K562 (cell line): ENCODE data around the gene NFATC2. TPM values are rescaled to one million over a fixed set of nuclear protein-coding genes. Genes with fewer than 3 reads are reported as not detected.

Experiments
- CBX5 ChIP-seq: IDR thresholded peaks from 2 replicates; pipeline ENCODE4 v1.6.1; 2014; ENCODE audit warnings: low read depth, borderline replicate concordance
- CTBP1 ChIP-seq: fragments of 450-650 bp; IDR thresholded peaks from 2 replicates; pipeline ENCODE4 v1.6.1; 2016; ENCODE audit warnings: borderline replicate concordance
- DIDO1 ChIP-seq: fragments of 450-650 bp; IDR thresholded peaks from 2 replicates; pipeline ENCODE4 v1.6.1; 2016; ENCODE audit warnings: low read depth, missing biosample characterization, missing genetic modification characterization
- DMBX1 ChIP-seq: fragments of 250-450 bp; sonication (Bioruptor Pico); IDR thresholded peaks from 2 replicates; pipeline ENCODE4 v1.8.0; 2022; ENCODE audit warnings: inconsistent platforms, mild to moderate bottlenecking, moderate library complexity, borderline replicate concordance
- EGR1 ChIP-seq: fragments of 450-650 bp; conservative IDR thresholded peaks from 2 replicates; pipeline ENCODE4 v1.6.1; 2017; ENCODE audit warnings: mild to moderate bottlenecking
- ETS2 ChIP-seq: IDR thresholded peaks from 2 replicates; pipeline ENCODE4 v1.6.1; 2016; ENCODE audit warnings: borderline replicate concordance, missing genetic modification characterization, mild to moderate bottlenecking, moderate library complexity, missing compliant biosample characterization; ENCODE audit not compliant: poor library complexity, severe bottlenecking
- HMGN3 ChIP-seq: IDR thresholded peaks from 2 replicates; pipeline ENCODE4 v1.6.1; 2011; ENCODE audit warnings: borderline replicate concordance, low read depth, mild to moderate bottlenecking, mixed read lengths, low read length; ENCODE audit not compliant: insufficient read length; ENCODE audit errors: extremely low read depth
- HSF4 ChIP-seq: fragments of 250-450 bp; sonication (Bioruptor Pico); IDR thresholded peaks from 2 replicates; pipeline ENCODE4 v2.1.2; 2022; ENCODE audit warnings: mild to moderate bottlenecking, moderate library complexity, borderline replicate concordance
- ILF3 ChIP-seq: fragments of 450-650 bp; IDR thresholded peaks from 2 replicates; pipeline ENCODE4 v1.6.1; 2018; ENCODE audit warnings: antibody characterized with exemption, mild to moderate bottlenecking, moderate library complexity, borderline replicate concordance
- MCM7 ChIP-seq, 2 experiments: fragments of 450-650 bp; IDR thresholded peaks; 2 replicates each; pipeline ENCODE4 v1.6.1; 2016 to 2018
- MECOM ChIP-seq: fragments of 250-450 bp; sonication (Bioruptor Pico); IDR thresholded peaks from 2 replicates; pipeline ENCODE4 v1.8.0; 2022; ENCODE audit warnings: inconsistent platforms
- MIER1 ChIP-seq: fragments of 450-650 bp; IDR thresholded peaks from 2 replicates; pipeline ENCODE4 v1.6.1; 2016; ENCODE audit warnings: antibody characterized with exemption, mild to moderate bottlenecking, low read depth
- POLR2AphosphoS2 ChIP-seq: IDR thresholded peaks from 2 replicates; pipeline ENCODE4 v1.6.1; 2012; ENCODE audit warnings: low read length, improper control_type of control experiment
- PTBP1 ChIP-seq: fragments of 200-400 bp; formaldehyde crosslinking; IDR thresholded peaks from 2 replicates; pipeline ENCODE4 v1.6.1; 2017; ENCODE audit warnings: low read depth, low read length
- SRSF1 ChIP-seq: fragments of 200-400 bp; formaldehyde crosslinking; IDR thresholded peaks from 2 replicates; pipeline ENCODE4 v1.6.1; 2017; ENCODE audit warnings: mild to moderate bottlenecking, low read depth, low read length, moderate library complexity
- TAF7 ChIP-seq: fragments of 450-650 bp; IDR thresholded peaks from 2 replicates; pipeline ENCODE4 v1.6.1; 2016; ENCODE audit warnings: missing genetic modification characterization, missing compliant biosample characterization
- XRCC4 ChIP-seq: IDR thresholded peaks from one replicate; pipeline ENCODE4 v1.6.1; 2011; ENCODE audit not compliant: insufficient read depth, insufficient read length; ENCODE audit errors: extremely low read depth
- ZBED1 ChIP-seq: IDR thresholded peaks from 2 replicates; pipeline ENCODE4 v1.6.1; 2014
- ZNF23 ChIP-seq: fragments of 250-450 bp; sonication (Bioruptor Pico); IDR thresholded peaks from 2 replicates; pipeline ENCODE4 v1.4.0; 2020; ENCODE audit warnings: mild to moderate bottlenecking
- ZNF24 ChIP-seq: fragments of 450-650 bp; IDR thresholded peaks from 2 replicates; pipeline ENCODE4 v1.6.1; 2016
- ZNF347 ChIP-seq: fragments of 450-650 bp; formaldehyde crosslinking; IDR thresholded peaks from 2 replicates; pipeline ENCODE4 v1.4.0; 2020; ENCODE audit warnings: low read depth, mild to moderate bottlenecking, moderate library complexity
- ZNF551 ChIP-seq: fragments of 250-450 bp; sonication (Bioruptor Pico); IDR thresholded peaks from 2 replicates; pipeline ENCODE4 v1.5.0; 2021; ENCODE audit warnings: mild to moderate bottlenecking, moderate library complexity
- polyA plus RNA-seq, 8 experiments: library from polyadenylated mRNA; depleted of rRNA in 4 of 8; stranded (reverse) in 5 of 8; unstranded in 3 of 8; fragments of >200 nt; fragmentation: Nextera tagmentation in 2 of 8; fragmentation: Illumina TruSeq in 1 of 8; extraction: Ambion mirVana in 2 of 8; extraction: Trizol in 1 of 8; gene quantifications; 2 replicates each; pipeline versions ENCODE4 v1.2.1 to v1.2.3, GENCODE V29; 2011 to 2014; ENCODE audit warnings: inconsistent platforms in 1 of 8, missing spikeins in 1 of 8
- total RNA-seq, 7 experiments: library from RNA; depleted of rRNA in 6 of 7; stranded (reverse); fragments of >200 nt in 6 of 7; fragmentation: Illumina TruSeq in 2 of 7; extraction: Trizol in 2 of 7; gene quantifications; 2 replicates each; pipeline versions ENCODE4 v1.2.1 to v1.2.3, GENCODE V29; 2011 to 2021; ENCODE audit warnings: low replicate concordance in 1 of 7
- TF ChIP-seq, protein P1 (sequence below): fragments of 450-650 bp; IDR thresholded peaks from 2 replicates; pipeline ENCODE4 v1.7.1; 2018; ENCODE audit warnings: mild to moderate bottlenecking, low read depth; ENCODE audit not compliant: partially characterized antibody
- TF ChIP-seq, protein P2 (sequence below): fragments of 450-650 bp; IDR thresholded peaks from 2 replicates; pipeline ENCODE4 v1.6.1; 2018; ENCODE audit not compliant: partially characterized antibody

Gene NFATC2
- total and polyA plus RNA-seq, 9 of the 15 experiments (the other 6 are each of a cell fraction or from before 2014, with no cell fraction given) = 1.9 to 11.2 (median 3.0) TPM

GRCh38 chr20:51492167-51493092, 50.1 kb downstream of the NFATC2 start (continued):
- TF ChIP-seq PTBP1 (no peak), ZNF24 (no peak), ZNF551 (CRISPR knock-in tag) (no peak), DMBX1 (CRISPR knock-in tag) (peak; percentile 68; the same call in 1 of the 2 replicates), MECOM (CRISPR knock-in tag) (no peak; the same call in 1 of the 2 replicates), EGR1 (no peak), XRCC4 (no peak), CTBP1 (no peak; the same call in 1 of the 2 replicates), TAF7 (tag) (0 out of 2 replicates have a peak, but pooled peaks have one; percentile 21), HSF4 (CRISPR knock-in tag) (no peak), ILF3 (no peak), CBX5 (no peak), ETS2 (tag) (no peak), HMGN3 (peak; percentile 93), DIDO1 (tag) (no peak), SRSF1 (no peak), ZNF347 (CRISPR knock-in tag) (no peak), MIER1 (no peak), MCM7 (IDR thresholded peaks at IDR 0.05) (no peak), ZBED1 (no peak), ZNF23 (CRISPR knock-in tag) (no peak), POLR2AphosphoS2 (no peak)
- TF ChIP-seq, protein P1, sequence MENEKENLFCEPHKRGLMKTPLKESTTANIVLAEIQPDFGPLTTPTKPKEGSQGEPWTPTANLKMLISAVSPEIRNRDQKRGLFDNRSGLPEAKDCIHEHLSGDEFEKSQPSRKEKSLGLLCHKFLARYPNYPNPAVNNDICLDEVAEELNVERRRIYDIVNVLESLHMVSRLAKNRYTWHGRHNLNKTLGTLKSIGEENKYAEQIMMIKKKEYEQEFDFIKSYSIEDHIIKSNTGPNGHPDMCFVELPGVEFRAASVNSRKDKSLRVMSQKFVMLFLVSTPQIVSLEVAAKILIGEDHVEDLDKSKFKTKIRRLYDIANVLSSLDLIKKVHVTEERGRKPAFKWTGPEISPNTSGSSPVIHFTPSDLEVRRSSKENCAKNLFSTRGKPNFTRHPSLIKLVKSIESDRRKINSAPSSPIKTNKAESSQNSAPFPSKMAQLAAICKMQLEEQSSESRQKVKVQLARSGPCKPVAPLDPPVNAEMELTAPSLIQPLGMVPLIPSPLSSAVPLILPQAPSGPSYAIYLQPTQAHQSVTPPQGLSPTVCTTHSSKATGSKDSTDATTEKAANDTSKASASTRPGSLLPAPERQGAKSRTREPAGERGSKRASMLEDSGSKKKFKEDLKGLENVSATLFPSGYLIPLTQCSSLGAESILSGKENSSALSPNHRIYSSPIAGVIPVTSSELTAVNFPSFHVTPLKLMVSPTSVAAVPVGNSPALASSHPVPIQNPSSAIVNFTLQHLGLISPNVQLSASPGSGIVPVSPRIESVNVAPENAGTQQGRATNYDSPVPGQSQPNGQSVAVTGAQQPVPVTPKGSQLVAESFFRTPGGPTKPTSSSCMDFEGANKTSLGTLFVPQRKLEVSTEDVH = no peak
- TF ChIP-seq, protein P2, sequence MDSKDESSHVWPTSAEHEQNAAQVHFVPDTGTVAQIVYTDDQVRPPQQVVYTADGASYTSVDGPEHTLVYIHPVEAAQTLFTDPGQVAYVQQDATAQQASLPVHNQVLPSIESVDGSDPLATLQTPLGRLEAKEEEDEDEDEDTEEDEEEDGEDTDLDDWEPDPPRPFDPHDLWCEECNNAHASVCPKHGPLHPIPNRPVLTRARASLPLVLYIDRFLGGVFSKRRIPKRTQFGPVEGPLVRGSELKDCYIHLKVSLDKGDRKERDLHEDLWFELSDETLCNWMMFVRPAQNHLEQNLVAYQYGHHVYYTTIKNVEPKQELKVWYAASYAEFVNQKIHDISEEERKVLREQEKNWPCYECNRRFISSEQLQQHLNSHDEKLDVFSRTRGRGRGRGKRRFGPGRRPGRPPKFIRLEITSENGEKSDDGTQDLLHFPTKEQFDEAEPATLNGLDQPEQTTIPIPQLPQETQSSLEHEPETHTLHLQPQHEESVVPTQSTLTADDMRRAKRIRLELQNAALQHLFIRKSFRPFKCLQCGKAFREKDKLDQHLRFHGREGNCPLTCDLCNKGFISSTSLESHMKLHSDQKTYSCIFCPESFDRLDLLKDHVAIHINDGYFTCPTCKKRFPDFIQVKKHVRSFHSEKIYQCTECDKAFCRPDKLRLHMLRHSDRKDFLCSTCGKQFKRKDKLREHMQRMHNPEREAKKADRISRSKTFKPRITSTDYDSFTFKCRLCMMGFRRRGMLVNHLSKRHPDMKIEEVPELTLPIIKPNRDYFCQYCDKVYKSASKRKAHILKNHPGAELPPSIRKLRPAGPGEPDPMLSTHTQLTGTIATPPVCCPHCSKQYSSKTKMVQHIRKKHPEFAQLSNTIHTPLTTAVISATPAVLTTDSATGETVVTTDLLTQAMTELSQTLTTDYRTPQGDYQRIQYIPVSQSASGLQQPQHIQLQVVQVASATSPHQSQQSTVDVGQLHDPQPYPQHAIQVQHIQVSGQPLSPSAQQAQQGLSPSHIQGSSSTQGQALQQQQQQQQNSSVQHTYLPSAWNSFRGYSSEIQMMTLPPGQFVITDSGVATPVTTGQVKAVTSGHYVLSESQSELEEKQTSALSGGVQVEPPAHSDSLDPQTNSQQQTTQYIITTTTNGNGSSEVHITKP = no peak
